ENCODE data around the gene IRF6.

- TF ChIP-seq, protein P1, sequence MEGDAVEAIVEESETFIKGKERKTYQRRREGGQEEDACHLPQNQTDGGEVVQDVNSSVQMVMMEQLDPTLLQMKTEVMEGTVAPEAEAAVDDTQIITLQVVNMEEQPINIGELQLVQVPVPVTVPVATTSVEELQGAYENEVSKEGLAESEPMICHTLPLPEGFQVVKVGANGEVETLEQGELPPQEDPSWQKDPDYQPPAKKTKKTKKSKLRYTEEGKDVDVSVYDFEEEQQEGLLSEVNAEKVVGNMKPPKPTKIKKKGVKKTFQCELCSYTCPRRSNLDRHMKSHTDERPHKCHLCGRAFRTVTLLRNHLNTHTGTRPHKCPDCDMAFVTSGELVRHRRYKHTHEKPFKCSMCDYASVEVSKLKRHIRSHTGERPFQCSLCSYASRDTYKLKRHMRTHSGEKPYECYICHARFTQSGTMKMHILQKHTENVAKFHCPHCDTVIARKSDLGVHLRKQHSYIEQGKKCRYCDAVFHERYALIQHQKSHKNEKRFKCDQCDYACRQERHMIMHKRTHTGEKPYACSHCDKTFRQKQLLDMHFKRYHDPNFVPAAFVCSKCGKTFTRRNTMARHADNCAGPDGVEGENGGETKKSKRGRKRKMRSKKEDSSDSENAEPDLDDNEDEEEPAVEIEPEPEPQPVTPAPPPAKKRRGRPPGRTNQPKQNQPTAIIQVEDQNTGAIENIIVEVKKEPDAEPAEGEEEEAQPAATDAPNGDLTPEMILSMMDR (IDR thresholded peaks at IDR 0.05; ENCODE audit: low read depth, low read length): no peak
- TF ChIP-seq POLR2A (IDR thresholded peaks at IDR 0.05; ENCODE audit: extremely low read depth, insufficient read length) (no peak), MAX (IDR thresholded peaks at IDR 0.05; ENCODE audit: low read depth, low read length) (no peak), MYC (IDR thresholded peaks at IDR 0.05; ENCODE audit: low read depth, low read length) (no peak)
Observed at GRCh38 chr1:209849388-209849787, 43.4 kb upstream of the IRF6 start.

Data from NB4 (cell line).